GM12865 (cell line): Measurements from ENCODE around the gene PTPRK.

Experiments
- DNase-seq: peaks from one replicate; pipeline ENCODE4 v3.0.0; 2010; ENCODE audit warnings: low read depth
- H3K4me3 ChIP-seq: 2 replicates; pipeline ENCODE4 v1.5.1; 2011; ENCODE audit warnings: mild to moderate bottlenecking, low read depth, low read length, control low read depth
- TF ChIP-seq, protein P1 (sequence below): IDR thresholded peaks from 2 replicates; pipeline ENCODE4 v1.5.1; 2011; ENCODE audit warnings: low read length, control low read depth, low read depth, inconsistent platforms; ENCODE audit not compliant: insufficient read depth; ENCODE audit errors: missing control alignments

The PTPRK gene

DNA sequence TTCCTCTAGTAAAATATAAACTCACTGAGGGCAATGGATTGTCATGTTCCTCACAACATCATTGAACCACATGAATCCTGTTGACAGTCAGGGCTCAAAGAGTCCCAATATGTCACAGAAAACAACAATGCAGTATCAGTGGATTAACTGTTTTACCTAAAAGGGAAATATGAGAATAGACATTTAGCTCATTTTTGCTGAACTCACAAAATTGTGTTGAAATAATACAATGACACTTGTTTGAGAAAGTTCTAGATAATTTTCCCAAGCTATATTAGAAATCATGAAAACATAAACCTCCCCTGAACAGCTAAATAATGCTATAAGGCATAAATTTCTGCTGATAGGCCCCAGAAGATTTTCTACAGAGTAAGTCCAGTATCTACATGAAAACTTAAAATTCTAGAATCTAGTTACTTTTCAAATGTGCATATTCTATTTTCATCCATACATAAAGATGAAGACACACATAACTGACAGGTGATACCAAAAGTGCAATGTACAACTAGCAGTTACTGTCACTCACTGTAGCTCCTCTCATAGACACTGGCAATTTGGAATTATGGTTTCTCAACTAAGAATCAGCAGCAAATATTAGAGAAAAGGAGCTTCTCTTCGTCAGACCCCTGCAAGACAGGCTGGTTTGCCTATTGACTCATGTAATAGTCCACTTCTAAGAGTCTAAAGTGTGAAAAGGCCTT lies 269.9 kb downstream of the PTPRK start:
- H3K4me3 ChIP-seq, result no peak overlapping the region
- TF ChIP-seq, protein P1, sequence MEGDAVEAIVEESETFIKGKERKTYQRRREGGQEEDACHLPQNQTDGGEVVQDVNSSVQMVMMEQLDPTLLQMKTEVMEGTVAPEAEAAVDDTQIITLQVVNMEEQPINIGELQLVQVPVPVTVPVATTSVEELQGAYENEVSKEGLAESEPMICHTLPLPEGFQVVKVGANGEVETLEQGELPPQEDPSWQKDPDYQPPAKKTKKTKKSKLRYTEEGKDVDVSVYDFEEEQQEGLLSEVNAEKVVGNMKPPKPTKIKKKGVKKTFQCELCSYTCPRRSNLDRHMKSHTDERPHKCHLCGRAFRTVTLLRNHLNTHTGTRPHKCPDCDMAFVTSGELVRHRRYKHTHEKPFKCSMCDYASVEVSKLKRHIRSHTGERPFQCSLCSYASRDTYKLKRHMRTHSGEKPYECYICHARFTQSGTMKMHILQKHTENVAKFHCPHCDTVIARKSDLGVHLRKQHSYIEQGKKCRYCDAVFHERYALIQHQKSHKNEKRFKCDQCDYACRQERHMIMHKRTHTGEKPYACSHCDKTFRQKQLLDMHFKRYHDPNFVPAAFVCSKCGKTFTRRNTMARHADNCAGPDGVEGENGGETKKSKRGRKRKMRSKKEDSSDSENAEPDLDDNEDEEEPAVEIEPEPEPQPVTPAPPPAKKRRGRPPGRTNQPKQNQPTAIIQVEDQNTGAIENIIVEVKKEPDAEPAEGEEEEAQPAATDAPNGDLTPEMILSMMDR, result no peak
- no peak for DNase-seq

DNA sequence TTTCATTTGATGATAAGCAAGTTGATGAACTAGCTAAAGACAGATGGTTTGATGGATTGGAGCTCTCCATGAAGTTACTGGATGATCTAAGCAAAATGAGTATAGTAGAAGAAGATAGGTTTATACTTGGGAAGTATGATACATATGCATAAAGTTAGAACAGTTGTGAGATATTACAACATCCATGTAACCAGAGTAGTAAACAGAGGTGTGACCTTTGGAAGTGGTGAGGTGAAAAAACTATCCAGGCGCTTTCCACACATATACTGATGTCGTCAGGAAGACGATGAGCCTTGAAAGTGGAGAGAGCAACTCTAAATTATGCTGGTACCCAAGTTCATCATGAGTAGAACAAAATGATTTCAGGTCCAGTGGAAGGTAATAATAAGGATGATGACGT lies 271.0 kb downstream of the PTPRK start:
- TF ChIP-seq, protein P1, result no peak
- DNase-seq, result no peak
- H3K4me3 ChIP-seq, result no peak overlapping the region

- no peak for DNase-seq
- TF ChIP-seq, protein P1, result no peak
- H3K4me3 ChIP-seq, result no peak overlapping the region
These were observed 273.7 kb downstream of the PTPRK start for GRCh38 chr6:128246472-128247260.

- TF ChIP-seq, protein P1, result no peak
- no peak overlapping the region for H3K4me3 ChIP-seq
- DNase-seq, result no peak
These were observed 275.5 kb downstream of the PTPRK start for GRCh38 chr6:128244751-128245405.

GRCh38 chr6:128242765-128243403 lies 277.5 kb downstream of the PTPRK start:
- TF ChIP-seq, protein P1, result no peak
- no peak for DNase-seq
- no peak overlapping the region for H3K4me3 ChIP-seq

- no peak overlapping the region for H3K4me3 ChIP-seq
- TF ChIP-seq, protein P1, result no peak
- DNase-seq, result peak; percentile 21
These were observed 279.2 kb downstream of the PTPRK start for GRCh38 chr6:128241216-128241615.
